ENCODE results near the gene DRC3. TPM values are rescaled to one million over a fixed set of nuclear protein-coding genes. Genes with fewer than 3 reads are reported as not detected.

Gene DRC3
- total and polyA plus RNA-seq, 2 donors (not counting 1 experiment from before 2014, with no cell fraction given): 0.17 TPM; not detected in 1

DNA sequence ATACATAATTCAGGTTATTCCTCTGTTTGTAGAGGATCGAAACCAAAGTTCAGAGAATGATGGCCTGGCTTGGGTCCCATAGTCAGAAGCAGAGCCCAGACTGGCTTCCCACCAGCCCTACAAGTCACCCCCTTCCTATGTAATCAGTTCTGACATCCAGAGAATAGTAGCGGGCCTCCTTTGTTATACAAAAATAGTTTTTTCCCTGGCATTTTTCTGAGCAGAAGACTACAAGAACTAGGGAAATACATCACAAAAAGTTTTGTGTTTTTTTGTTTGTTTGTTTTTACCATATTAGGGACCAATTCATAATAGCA, 47.1 kb downstream of the DRC3 start:
- H3K27ac Mint-ChIP-seq: no peak overlapping the region
- ATAC-seq (ENCODE audit: low read depth) (no peak), DNase-seq (no peak)
- no peaks in the 10 kb centered on the region for H3K9me3 ChIP-seq (ENCODE audit: control extremely low read depth in 1 of 3, control insufficient read depth in 2 of 3, insufficient read depth in 1 of 3, low read length in 2 of 3)
- no peak overlapping the region for H3K4me2 ChIP-seq (replicated peaks; ENCODE audit: low read depth, low read length, poor library complexity, severe bottlenecking)
- H3K4me1 Mint-ChIP-seq: no peaks in the 10 kb centered on the region
- intact Hi-C loops (cut with micrococcal nuclease): no loop called here
- H2AFZ ChIP-seq (ENCODE audit: insufficient read depth, low read depth, low read length, poor library complexity, severe bottlenecking): no peak overlapping the region
- ChIA-PET POLR2A (no interaction called here), CTCF (interaction anchor here (0.7 kb wide), 1 partner anchor 114 kb away, joined by 3 read pairs; no protein-coding TSS in a partner anchor)
- peaks cover 5 to 64% of the 10 kb centered on the region in 2 experiments for H3K36me3 ChIP-seq (replicated peaks in 1 of 2; ENCODE audit: control extremely low read depth in 1 of 2, control insufficient read depth in 1 of 2, extremely low read depth in 1 of 2, insufficient read depth in 2 of 2, low read length in 1 of 2)
- no peaks in the 10 kb centered on the region for H3K4me1 ChIP-seq (ENCODE audit: control insufficient read depth in 2 of 2, insufficient read depth in 2 of 2, low read length in 2 of 2)
- H3K4me3 Mint-ChIP-seq: no peak overlapping the region
- H4K20me1 ChIP-seq (ENCODE audit: control insufficient read depth, insufficient read depth, low read length, poor library complexity, severe bottlenecking): no peaks in the 10 kb centered on the region
- H3K27ac ChIP-seq (ENCODE audit: low read length in 2 of 2): no peak overlapping the region
- no peak overlapping the region for H3K9ac ChIP-seq (ENCODE audit: low read length)
- H3K27me3 Mint-ChIP-seq: no peaks in the 10 kb centered on the region
- H3K4me3 ChIP-seq (ENCODE audit: control extremely low read depth in 1 of 5, extremely low read depth in 1 of 5, insufficient read depth in 1 of 5, low read depth in 2 of 5, low read length in 4 of 5): no peak overlapping the region
- H3K27me3 ChIP-seq (replicated peaks in 1 of 4; ENCODE audit: control extremely low read depth in 1 of 4, control insufficient read depth in 3 of 4, insufficient read depth in 4 of 4, low read length in 3 of 4): no peaks in the 10 kb centered on the region
- WGBS (ENCODE audit: insufficient coverage): 100% methylated on average over 1 of the region's 2 CpGs
- peaks cover 5% of the 10 kb centered on the region for H3K79me2 ChIP-seq (ENCODE audit: control insufficient read depth, insufficient read depth, low read length)
- H3K9me3 Mint-ChIP-seq (ENCODE audit: insufficient read depth): no peaks in the 10 kb centered on the region
- no peak for TF ChIP-seq EZH2 (IDR thresholded peaks at IDR 0.05; ENCODE audit: borderline replicate concordance, insufficient read depth, low read depth, low read length, poor library complexity, severe bottlenecking)
- TF ChIP-seq, protein P1, sequence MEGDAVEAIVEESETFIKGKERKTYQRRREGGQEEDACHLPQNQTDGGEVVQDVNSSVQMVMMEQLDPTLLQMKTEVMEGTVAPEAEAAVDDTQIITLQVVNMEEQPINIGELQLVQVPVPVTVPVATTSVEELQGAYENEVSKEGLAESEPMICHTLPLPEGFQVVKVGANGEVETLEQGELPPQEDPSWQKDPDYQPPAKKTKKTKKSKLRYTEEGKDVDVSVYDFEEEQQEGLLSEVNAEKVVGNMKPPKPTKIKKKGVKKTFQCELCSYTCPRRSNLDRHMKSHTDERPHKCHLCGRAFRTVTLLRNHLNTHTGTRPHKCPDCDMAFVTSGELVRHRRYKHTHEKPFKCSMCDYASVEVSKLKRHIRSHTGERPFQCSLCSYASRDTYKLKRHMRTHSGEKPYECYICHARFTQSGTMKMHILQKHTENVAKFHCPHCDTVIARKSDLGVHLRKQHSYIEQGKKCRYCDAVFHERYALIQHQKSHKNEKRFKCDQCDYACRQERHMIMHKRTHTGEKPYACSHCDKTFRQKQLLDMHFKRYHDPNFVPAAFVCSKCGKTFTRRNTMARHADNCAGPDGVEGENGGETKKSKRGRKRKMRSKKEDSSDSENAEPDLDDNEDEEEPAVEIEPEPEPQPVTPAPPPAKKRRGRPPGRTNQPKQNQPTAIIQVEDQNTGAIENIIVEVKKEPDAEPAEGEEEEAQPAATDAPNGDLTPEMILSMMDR (IDR thresholded peaks at IDR 0.05): no peak

DNA sequence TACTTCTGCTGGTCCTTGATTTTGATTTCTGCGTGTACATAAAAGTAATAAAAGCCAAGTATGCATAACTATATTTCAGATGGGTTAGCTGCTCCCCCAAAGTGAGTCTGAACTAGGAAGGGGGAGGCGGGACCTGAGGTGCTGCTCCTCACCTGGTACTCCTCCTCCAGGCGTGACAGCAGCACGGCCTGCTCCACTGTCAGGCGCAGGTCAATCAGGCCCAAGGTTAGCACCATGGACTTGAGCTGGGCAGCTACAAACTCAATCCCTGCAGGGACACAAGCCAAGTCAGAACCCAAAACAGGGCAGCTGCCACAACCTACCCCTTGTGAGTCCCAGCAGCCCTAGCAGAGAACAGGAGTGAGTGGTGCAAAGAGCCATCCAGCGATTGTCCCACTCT, 48.3 kb downstream of the DRC3 start:
- CTCF ChIA-PET: no interaction called here
- H3K27ac Mint-ChIP-seq: no peak overlapping the region

More for the DNA sequence above, 48.3 kb downstream of the DRC3 start:
- H3K4me3 ChIP-seq (ENCODE audit: control extremely low read depth in 1 of 5, extremely low read depth in 1 of 5, insufficient read depth in 1 of 5, low read depth in 2 of 5, low read length in 4 of 5): no peak overlapping the region
- H4K20me1 ChIP-seq (ENCODE audit: control insufficient read depth, insufficient read depth, low read length, poor library complexity, severe bottlenecking): no peaks in the 10 kb centered on the region
- no peak for TF ChIP-seq EZH2 (IDR thresholded peaks at IDR 0.05; ENCODE audit: borderline replicate concordance, insufficient read depth, low read depth, low read length, poor library complexity, severe bottlenecking)
- H3K9me3 ChIP-seq (ENCODE audit: control extremely low read depth in 1 of 3, control insufficient read depth in 2 of 3, insufficient read depth in 1 of 3, low read length in 2 of 3): no peaks in the 10 kb centered on the region
- no peak overlapping the region for H3K4me3 Mint-ChIP-seq
- H3K4me1 ChIP-seq (ENCODE audit: control insufficient read depth in 2 of 2, insufficient read depth in 2 of 2, low read length in 2 of 2): no peaks in the 10 kb centered on the region
- no peak for ATAC-seq (ENCODE audit: low read depth)
- no peaks in the 10 kb centered on the region for H3K4me1 Mint-ChIP-seq
- no peaks in the 10 kb centered on the region for H3K9me3 Mint-ChIP-seq (ENCODE audit: insufficient read depth)
- intact Hi-C loops (cut with micrococcal nuclease): no loop called here
- no peak overlapping the region for H3K27ac ChIP-seq (ENCODE audit: low read length in 2 of 2)
- no peaks in the 10 kb centered on the region for H3K27me3 Mint-ChIP-seq
- DNase-seq: no peak
- no peak overlapping the region for H2AFZ ChIP-seq (ENCODE audit: insufficient read depth, low read depth, low read length, poor library complexity, severe bottlenecking)
- WGBS (ENCODE audit: insufficient coverage): 100% methylated on average over 5 of the region's 6 CpGs
- no peak overlapping the region for H3K4me2 ChIP-seq (replicated peaks; ENCODE audit: low read depth, low read length, poor library complexity, severe bottlenecking)
- H3K36me3 ChIP-seq (replicated peaks in 1 of 2; ENCODE audit: control extremely low read depth in 1 of 2, control insufficient read depth in 1 of 2, extremely low read depth in 1 of 2, insufficient read depth in 2 of 2, low read length in 1 of 2): peaks cover 0 to 64% of the 10 kb centered on the region in 2 experiments
- no peaks in the 10 kb centered on the region for H3K27me3 ChIP-seq (replicated peaks in 1 of 4; ENCODE audit: control extremely low read depth in 1 of 4, control insufficient read depth in 3 of 4, insufficient read depth in 4 of 4, low read length in 3 of 4)
- no peak overlapping the region for H3K9ac ChIP-seq (ENCODE audit: low read length)
- H3K79me2 ChIP-seq (ENCODE audit: control insufficient read depth, insufficient read depth, low read length): peaks cover 11% of the 10 kb centered on the region
- POLR2A ChIA-PET: no interaction called here

Data from B cell (primary cell).